HepG2 (cell line): ENCODE results near the gene CILP2.

ENCODE experiments used
- NPAS2 ChIP-seq: sonication (generic); formaldehyde crosslinking; IDR thresholded peaks from 2 replicates; pipeline ENCODE4 v1.8.0; 2022; ENCODE audit warnings: mild to moderate bottlenecking, missing genetic modification reagents, borderline replicate concordance
- RBM22 ChIP-seq: fragments of 200-400 bp; formaldehyde crosslinking; optimal IDR thresholded peaks from 2 replicates; pipeline ENCODE3; 2017; ENCODE audit warnings: mild to moderate bottlenecking, low read length, moderate library complexity
- TF ChIP-seq, protein P1 (sequence below): sonication (generic); formaldehyde crosslinking; IDR thresholded peaks from 2 replicates; pipeline ENCODE4 v1.5.0; 2020; ENCODE audit warnings: mild to moderate bottlenecking, missing genetic modification reagents, moderate library complexity

GRCh38 chr19:19530423-19530804 lies 7.7 kb upstream of the CILP2 start:
- TF ChIP-seq, protein P1, sequence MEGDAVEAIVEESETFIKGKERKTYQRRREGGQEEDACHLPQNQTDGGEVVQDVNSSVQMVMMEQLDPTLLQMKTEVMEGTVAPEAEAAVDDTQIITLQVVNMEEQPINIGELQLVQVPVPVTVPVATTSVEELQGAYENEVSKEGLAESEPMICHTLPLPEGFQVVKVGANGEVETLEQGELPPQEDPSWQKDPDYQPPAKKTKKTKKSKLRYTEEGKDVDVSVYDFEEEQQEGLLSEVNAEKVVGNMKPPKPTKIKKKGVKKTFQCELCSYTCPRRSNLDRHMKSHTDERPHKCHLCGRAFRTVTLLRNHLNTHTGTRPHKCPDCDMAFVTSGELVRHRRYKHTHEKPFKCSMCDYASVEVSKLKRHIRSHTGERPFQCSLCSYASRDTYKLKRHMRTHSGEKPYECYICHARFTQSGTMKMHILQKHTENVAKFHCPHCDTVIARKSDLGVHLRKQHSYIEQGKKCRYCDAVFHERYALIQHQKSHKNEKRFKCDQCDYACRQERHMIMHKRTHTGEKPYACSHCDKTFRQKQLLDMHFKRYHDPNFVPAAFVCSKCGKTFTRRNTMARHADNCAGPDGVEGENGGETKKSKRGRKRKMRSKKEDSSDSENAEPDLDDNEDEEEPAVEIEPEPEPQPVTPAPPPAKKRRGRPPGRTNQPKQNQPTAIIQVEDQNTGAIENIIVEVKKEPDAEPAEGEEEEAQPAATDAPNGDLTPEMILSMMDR: no peak
- TF ChIP-seq NPAS2 (CRISPR knock-in tag) (no peak), RBM22 (no peak)
